Stimulated activated CD8-positive, alpha-beta memory T cell treated with anti-CD3 and anti-CD28 coated beads, Interleukin-7, amount 100 ng/mL, for 1 hour (primary cell): ENCODE results near the gene SORCS2.

Experiments used
- DNase-seq, 2 donors: peaks; one replicate each; pipeline ENCODE4 v3.0.0-alpha.2; 2020; ENCODE audit warnings: low read depth in 2 of 2

Gene SORCS2

GRCh38 chr4:7222521-7222920, 30.2 kb downstream of the SORCS2 start:
- DNase-seq = no peak

- no peak for DNase-seq
Measured at GRCh38 chr4:7223541-7223940, 31.2 kb downstream of the SORCS2 start.

GRCh38 chr4:7224001-7224400, 31.7 kb downstream of the SORCS2 start:
- DNase-seq = no peak

DNA sequence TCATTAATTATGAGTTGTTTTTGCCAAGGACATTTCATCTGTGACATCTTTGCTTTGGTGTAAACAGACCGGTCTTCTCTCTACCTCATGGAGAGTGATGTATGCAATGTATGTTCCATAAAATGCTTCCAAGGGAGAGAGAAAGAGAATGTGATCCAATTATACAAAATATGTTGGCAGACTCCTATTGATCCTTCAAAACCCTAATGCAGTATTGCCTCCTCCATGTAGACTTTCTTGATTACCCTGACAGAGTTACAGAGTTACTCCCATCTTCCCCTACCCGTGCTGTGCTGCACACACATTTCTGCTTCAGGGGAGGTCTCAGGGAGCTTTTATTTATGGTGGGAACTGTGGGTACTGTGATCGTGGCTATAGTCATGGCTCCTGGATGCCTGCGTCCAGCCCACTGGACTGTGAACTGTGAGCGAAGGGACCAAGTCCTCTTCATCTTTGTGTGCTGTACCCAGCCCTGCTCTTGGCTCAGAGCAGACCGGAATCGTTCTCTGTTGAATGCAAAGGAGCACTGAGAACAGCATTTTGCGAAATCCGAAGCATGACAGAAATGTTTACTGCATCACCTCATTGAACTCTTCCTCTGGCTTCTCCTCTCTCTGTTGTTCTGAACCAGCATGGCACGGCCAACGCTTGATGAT, 32.7 kb downstream of the SORCS2 start:
- no peak for DNase-seq

DNA sequence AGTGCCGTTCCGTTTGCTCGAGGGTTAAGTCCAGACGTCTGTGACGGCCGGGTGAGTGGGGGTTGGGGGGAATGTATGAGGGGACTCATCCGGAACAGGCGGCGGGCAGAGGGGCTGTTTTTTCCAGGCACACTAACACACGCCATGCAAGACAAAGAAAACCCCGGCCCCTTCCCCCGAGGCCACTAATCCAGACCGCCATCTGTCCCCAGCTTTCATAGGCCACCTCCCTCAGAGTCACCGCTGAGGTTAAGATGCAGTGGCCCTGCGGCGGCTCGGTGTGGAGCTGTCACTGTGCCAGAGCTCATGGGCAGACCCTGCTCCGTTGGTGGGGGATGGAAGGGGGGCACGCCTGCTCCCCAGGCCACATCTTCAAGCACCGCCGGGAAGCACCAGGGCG, 34.1 kb downstream of the SORCS2 start:
- no peak for DNase-seq

GRCh38 chr4:7227008-7227407, 34.7 kb downstream of the SORCS2 start:
- no peak for DNase-seq

DNA sequence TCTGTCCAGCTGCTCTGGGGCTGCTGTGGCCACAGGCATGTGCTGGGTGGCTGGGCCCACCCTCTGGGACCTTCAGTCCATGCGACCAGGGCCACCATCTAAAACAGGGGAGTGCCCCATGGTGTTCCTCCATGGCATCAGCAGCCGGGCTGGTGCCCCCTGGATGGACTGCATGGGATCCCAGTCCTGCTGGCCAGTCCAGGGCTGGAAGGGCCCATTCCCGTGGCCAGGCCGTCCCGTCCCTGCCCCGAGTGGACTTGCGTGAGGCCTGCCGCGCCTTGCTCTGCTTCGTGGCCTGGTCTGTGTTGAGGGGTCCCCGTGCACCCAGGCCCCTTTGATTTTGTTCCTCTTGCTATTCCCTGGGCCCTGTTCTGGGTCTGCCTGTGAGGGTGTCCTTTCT, 36.4 kb downstream of the SORCS2 start:
- no peak for DNase-seq

DNA sequence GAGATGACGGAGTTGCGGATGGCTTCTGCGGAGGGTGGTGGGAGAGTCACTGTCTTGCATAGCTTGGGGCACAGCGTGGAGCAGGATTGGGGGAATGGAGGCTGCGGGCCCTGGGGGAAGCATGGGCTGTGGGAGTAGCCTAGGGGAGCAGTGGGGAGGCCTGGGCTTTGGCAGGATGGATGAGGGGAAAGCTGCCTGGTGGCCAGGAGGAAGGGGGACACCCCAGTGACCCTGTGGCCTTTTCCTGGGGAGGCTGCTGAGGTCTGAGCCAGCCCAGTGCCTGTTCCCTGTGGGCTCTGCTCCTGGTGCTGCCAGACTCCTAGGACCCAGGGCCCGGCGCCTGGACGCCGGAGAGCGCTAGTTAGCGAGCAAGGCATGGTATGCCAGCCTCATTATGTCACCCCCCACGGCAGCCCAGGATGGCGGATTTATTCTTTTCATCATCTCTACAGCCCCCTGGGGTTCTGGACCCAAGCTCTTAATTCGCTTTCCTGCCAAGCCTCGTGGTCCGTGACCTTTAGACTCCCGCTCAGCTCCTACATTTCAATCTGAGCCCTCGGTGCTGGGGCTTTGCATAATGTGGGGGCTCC, 39.8 kb downstream of the SORCS2 start:
- no peak for DNase-seq

DNA sequence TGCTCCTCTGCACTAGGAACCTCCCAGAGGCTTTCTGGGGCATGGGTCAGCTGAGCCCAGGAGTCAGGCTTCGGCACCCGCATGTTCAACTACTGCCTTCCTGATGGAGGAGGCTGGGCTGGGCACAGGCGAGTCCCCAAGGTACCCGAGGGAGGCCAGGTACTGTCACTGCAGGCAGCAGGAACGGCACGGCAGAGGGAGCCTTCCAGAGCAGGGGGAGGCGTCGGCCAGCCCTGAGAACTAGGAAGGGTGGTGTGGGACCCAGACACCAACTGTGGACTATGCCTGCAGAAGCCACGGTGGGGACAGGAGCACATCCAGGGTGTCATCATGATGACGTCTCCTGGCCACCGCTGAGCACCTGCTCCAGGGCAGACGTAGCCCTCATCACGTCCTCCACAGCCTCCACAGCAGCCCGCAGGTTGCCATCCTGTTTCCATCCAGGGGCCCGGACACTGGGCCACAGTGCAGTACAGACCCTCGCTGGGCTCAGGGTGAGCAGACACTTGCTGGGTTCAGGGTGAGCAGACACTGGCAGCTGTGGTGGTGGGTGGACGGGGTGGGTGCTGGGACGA, 40.8 kb downstream of the SORCS2 start:
- DNase-seq = no peak

- DNase-seq = no peak
Measured at GRCh38 chr4:7233601-7234000, 41.3 kb downstream of the SORCS2 start.

DNA sequence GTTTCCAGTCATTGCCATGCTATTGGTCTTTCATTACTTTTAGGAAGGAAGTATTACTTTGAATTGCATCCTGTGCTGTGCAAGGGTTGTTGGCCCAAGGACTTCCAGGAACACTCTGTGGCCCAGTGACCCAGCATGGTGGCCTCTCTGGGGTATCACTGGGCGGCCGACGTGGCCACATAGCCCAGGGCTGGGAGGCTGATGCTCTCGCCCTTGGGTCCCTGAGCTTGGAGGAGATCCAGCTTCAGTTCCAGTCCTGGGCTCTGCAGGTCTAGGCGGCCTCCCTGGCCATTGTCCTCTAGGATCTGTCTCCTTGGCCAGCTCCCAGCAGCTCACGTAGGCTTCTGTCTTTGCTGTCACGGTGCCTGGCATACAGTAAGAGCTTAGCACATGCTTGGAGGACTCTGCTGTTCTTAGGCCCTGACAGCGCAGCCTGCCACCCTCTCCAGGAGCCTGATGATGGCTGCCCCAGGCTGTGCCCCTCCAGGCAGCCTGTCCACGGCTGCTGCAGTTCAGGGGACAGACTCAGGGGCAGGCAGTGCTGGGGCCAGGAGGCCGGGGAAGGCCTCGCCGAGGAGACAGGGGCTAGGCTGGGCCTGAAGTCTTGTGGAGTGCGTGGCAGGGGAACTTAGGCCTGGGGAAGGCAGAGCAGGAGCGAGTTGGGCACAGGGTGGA, 42.2 kb downstream of the SORCS2 start:
- DNase-seq = no peak

- DNase-seq = no peak
Measured at GRCh38 chr4:7235030-7235380, 42.7 kb downstream of the SORCS2 start.

GRCh38 chr4:7236847-7237246, 44.5 kb downstream of the SORCS2 start:
- DNase-seq = no peak

GRCh38 chr4:7237873-7238272, 45.5 kb downstream of the SORCS2 start:
- DNase-seq = no peak

DNA sequence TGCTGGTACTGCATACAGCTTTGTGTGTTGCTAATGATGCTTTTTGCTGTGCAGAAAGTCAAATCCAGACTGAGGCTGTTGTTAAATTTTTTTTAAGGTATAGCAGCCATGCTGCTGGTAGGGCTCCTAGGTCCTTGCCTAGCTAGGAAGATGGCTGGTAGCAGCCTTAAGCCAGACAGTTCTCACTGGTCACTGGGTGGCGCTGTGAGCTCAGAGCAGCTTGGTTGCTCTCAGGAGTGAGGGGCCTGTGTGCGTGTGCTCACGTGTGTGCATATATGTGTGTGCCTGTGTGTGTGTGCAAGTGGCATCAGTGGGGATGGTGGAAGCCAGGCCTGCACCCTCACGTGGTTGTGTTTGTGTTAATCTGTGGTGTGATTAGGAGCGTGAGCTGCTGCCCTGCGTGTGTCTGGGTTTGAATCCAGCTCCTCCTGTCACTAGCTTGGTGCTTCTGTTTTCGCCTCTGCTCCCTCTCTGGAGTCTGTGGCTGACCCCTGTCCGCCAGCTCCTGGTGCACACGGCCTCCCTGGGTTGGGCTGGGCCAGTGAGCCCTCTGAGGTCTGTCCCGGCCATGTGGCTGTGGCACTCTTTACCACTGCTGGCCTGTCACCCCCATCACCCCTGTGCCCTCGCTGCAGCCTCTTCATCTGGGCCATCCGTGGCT, 46.1 kb downstream of the SORCS2 start:
- DNase-seq = no peak

DNA sequence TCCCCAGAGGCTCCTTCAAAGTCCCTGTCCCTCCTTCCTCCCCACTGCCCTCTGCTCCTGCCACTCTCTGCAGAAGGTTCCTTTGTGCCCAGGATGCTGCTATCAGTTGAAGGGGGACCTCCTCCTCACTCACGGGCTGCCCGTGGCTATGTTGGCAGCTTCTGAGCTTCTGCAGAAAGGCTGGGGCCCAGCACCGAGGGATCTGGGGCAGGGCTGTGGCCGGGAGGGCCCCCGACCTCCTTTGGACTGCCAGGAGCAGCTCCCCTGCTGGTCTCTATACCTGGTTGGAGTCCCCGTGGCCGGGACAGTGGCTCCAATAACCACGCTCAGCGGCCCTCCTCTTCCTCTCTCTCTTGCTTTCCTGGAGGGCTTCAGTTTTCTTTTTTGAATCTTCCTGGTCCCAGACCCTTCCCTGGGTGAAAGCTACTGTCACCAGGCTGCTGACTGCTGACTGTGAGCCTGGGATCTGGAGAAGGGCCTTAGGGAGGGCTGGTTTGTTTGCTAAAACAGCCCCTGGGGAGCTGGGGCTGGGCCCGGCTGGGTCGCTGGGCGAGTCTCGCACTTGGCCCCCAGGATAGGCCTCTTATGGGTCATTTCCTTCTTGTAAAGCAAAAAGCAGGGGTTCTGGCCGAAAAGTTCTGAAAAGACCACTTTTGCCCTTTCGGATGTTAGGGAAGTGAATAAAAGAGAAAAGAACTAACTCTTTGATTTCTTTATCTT, 46.9 kb downstream of the SORCS2 start:
- no peak for DNase-seq

DNA sequence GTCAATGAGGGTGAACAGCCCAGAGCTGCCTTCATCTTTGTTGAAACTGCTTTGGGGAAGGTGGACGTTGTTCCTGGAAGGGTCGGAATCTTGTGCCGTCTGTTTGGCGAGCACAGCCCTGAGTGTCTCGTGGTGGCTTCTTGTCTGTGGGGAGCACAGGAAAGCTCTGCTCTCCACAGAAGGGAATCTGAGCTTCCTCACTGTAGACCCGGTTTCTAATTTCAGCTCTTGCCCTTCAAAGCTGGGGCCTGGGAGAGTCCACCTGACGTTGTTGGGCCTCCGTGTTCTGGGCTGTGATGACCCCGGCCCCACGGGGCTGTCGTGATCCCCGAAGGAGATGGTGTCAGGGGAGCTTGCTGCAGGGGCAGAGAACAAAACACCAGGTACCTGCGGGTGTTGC, 47.5 kb downstream of the SORCS2 start:
- DNase-seq = no peak

DNA sequence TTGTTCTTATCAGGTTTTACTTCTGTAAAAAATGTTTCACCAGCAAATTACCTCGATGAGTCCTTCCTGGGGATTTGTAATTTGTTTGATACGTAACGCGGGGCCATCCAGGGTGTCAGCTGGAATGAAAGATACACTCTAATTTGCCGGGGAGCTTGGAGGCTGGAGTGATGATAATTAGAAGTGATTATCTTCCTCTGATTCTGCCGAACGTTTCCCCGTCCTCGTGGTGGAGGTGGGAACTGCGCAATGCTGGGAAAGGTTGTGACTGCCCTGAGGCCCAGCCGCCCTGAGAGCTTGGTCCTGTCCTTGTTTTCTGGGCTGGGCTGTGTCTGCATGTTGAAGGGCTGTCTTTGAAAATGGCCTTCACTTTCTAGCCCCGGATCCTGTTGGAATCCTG, 48.0 kb downstream of the SORCS2 start:
- DNase-seq = no peak

DNA sequence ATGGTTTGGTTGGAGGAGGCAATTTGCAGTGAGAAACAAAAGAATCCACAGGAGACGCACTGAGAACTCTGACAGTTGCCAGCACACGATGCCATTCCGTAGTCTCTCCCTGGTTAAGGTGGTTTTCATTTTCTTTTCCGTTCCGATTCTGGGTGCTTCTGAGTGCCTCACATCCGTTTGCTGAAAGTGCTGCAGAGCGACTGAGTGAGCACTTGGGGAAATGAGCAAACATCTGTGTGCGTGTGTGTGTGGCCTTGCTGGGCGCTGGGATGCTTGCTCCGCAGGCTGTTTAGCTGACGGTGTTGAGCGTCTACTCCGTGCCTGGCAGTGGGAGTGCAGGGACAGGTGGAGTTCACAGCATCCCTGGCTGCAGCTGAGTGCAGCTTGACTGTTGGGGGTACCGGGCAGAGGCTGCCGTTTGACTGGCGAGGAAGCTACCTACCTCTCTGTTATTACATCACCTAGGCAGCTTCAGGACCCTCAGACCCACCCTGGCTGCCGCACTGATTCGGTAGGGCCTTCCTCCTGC, 49.3 kb downstream of the SORCS2 start:
- DNase-seq = no peak

DNA sequence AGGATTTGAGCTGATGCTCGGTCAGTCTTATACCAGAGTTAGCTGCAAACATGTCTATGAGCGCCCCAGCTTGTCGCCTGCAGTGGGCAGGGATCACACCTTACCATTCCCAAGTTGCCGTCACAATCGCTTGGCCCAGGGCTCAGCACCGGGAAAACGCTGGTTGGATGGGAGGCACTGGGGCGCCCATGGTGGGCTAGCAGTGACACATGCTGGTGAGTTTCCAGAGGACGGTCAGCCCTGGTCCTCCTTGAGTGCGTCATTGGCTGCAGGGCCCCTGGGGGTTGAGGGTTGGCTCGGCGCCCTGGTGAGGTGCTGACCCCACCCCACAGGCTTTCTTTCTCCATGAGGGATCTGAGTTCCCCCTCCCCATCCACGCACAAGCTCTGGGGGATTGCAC, 50.4 kb downstream of the SORCS2 start:
- DNase-seq = no peak

DNA sequence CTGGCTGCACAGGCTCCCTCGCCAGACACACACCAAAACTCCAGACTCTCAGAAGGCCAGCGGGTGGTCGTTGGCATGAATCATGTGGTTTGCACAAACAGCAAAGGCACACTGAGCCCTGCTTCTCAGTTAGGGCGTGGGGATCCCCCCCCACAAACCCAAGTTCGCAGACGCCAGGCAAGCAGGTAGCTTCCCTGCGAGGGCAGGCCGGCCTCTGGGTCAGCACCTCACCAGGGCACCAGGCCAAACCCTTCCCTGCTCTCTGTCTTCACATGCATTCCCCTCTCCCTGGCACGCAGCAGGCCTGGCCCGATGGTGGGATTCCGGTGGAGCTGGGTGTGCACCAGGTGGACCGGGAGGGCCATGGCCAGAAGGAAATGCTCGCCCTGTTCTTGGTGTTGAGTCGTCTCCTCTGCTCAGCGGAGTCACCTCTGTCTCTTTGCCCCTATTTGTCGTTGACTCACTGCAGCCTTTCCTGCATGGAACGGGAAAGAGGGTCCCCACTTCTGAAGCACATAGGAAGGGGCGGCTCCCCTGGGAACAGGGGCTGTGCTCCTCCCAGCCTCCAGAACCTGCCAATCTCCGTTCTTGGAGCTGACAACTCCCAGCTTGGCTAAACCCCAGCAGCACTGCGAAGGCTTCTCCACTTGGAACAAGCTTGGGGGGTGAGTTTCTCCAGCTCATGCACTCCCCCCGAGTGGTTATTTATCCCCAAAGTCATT, 51.4 kb downstream of the SORCS2 start:
- no peak for DNase-seq
